Esophagus muscularis mucosa (tissue), 4 donors: ENCODE data around the gene PLIN5. TPM values are rescaled to one million over a fixed set of nuclear protein-coding genes. Genes with fewer than 3 reads are reported as not detected.
"Not testable (repeated sequence)": the region's sequence is repeated elsewhere in the genome, so short reads cannot be mapped to it uniquely, and the experiment has no call there.

Experiments used
- DNase-seq: peaks from one replicate; pipeline ENCODE4 v3.0.0-alpha.2; 2017; ENCODE audit errors: extremely low spot score
- H3K27ac ChIP-seq, 4 donors: fragments of 200-600 bp; sonication (generic); replicated peaks in 1 of 4; 1 replicate in 3 of 4; 2 replicates in 1 of 4; pipeline ENCODE4 v1.5.1; 2016 to 2019; ENCODE audit warnings: mild to moderate bottlenecking in 1 of 4
- H3K27me3 ChIP-seq, 4 donors: fragments of 200-600 bp; sonication (generic); one replicate each; pipeline versions ENCODE4 v1.5.1 to v1.6.0; 2016 to 2019
- H3K36me3 ChIP-seq, 4 donors: fragments of 200-600 bp; sonication (generic); one replicate each; pipeline ENCODE4 v1.5.1; 2016 to 2019
- H3K4me1 ChIP-seq, 4 donors: fragments of 200-600 bp; sonication (generic); one replicate each; pipeline ENCODE4 v1.5.1; 2016 to 2019
- H3K4me3 ChIP-seq, 4 donors: fragments of 200-600 bp; sonication (generic); 1 replicate in 2 of 4; 2 replicates in 2 of 4; pipeline ENCODE4 v1.5.1; 2016 to 2019; ENCODE audit warnings: mild to moderate bottlenecking in 4 of 4, moderate library complexity in 1 of 4
- H3K9me3 ChIP-seq, 4 donors: fragments of 200-600 bp; sonication (generic); 1 replicate in 3 of 4; 2 replicates in 1 of 4; pipeline ENCODE4 v1.5.1; 2016 to 2019
- CTCF ChIP-seq, 3 experiments: fragments of 200-600 bp in 2 of 3; fragments of 450-650 bp in 1 of 3; sonication (generic) in 2 of 3; IDR thresholded peaks; one replicate each; pipeline ENCODE4 v1.5.1; 2017 to 2019; ENCODE audit warnings: antibody characterized with exemption in 3 of 3, mild to moderate bottlenecking in 2 of 3, moderate library complexity in 1 of 3
- EP300 ChIP-seq: sonication (generic); formaldehyde crosslinking; IDR thresholded peaks from one replicate; pipeline ENCODE4 v1.6.1; 2017; ENCODE audit warnings: antibody characterized with exemption
- POLR2A ChIP-seq: fragments of 450-650 bp; IDR thresholded peaks from one replicate; pipeline ENCODE4 v1.6.1; 2017; ENCODE audit warnings: antibody characterized with exemption, moderate library complexity, mild to moderate bottlenecking, low read depth
- POLR2AphosphoS5 ChIP-seq, 2 donors: sonication (generic); formaldehyde crosslinking; IDR thresholded peaks; one replicate each; pipeline ENCODE4 v1.6.1; 2017; ENCODE audit warnings: antibody characterized with exemption in 2 of 2
- WGBS: methylation state at CpG from one replicate; pipeline ENCODE4 v1.1.5; 2018; 5-methylcytosine and 5-hydroxymethylcytosine counted together
- intact Hi-C: fragments of 100-400 bp; cut with DNase I; formaldehyde crosslinking; loops from one replicate; pipeline ENCODE4 v1.15.1; 2023
- total RNA-seq, 4 donors: library from RNA; depleted of rRNA; stranded (reverse); fragments of >200 nt; gene quantifications; one replicate each; pipeline versions ENCODE4 v1.1.0 to v1.2.1, GENCODE V29; 2016

Gene PLIN5
- total RNA-seq, 4 donors from 2014 or later = 7.9 to 11.9 (median 9.1) TPM

GRCh38 chr19:4547303-4548237 lies 12.5 kb upstream of the PLIN5 start:
- Histone ChIP-seq H3K4me1 (no peaks in the 10 kb centered on the region), H3K27me3 (peaks cover 0 to 31% (median 0%) of the 10 kb centered on the region in 4 donors), H3K36me3 (peaks cover 0 to 60% (median 7%) of the 10 kb centered on the region in 4 donors), H3K9me3 (no peaks in the 10 kb centered on the region), H3K4me3 (no peak overlapping the region), H3K27ac (no peak overlapping the region)
- 70% methylated on average over 30 of the region's 32 CpGs for WGBS
- intact Hi-C loops = no loop called here
- TF ChIP-seq EP300 (no peak), CTCF (IDR thresholded peaks at IDR 0.05) (peak in 1 of 3 experiments; percentile 19), POLR2AphosphoS5 (IDR thresholded peaks at IDR 0.05) (no peak)
- DNase-seq = no peak

- H3K27ac ChIP-seq = no peak overlapping the region
- intact Hi-C loops = no loop called here
- DNase-seq = no peak
Measured at GRCh38 chr19:4543842-4544647, 9.0 kb upstream of the PLIN5 start.

GRCh38 chr19:4542896-4543841 lies 8.1 kb upstream of the PLIN5 start:
- 82% methylated on average over 50 of the region's 77 CpGs for WGBS
- H3K27ac ChIP-seq = no peak overlapping the region
- H3K36me3 ChIP-seq = peaks cover 0 to 18% (median 2%) of the 10 kb centered on the region in 4 donors
- H3K27me3 ChIP-seq = peaks cover 0 to 13% (median 0%) of the 10 kb centered on the region in 4 donors
- intact Hi-C loops = no loop called here
- no peak for DNase-seq
- no peaks in the 10 kb centered on the region for H3K4me1 ChIP-seq
- H3K9me3 ChIP-seq = peaks cover 0 to 8% (median 3%) of the 10 kb centered on the region in 4 donors
- peak overlapping the region in 3 of 4 donors; percentile 12 to 20 (median 12) for H3K4me3 ChIP-seq
- TF ChIP-seq POLR2A (no peak), EP300 (no peak), CTCF (IDR thresholded peaks at IDR 0.05) (no peak), POLR2AphosphoS5 (IDR thresholded peaks at IDR 0.05) (no peak)

More at GRCh38 chr19:4543842-4544647, 9.0 kb upstream of the PLIN5 start:
- WGBS = 94% methylated on average over 78 of the region's 87 CpGs
- H3K9me3 ChIP-seq = peaks cover 0 to 8% (median 3%) of the 10 kb centered on the region in 4 donors
- TF ChIP-seq CTCF (IDR thresholded peaks at IDR 0.05) (no peak), EP300 (no peak), POLR2AphosphoS5 (IDR thresholded peaks at IDR 0.05) (no peak), POLR2A (no peak)
- H3K36me3 ChIP-seq = peaks cover 0 to 27% (median 5%) of the 10 kb centered on the region in 4 donors
- peaks cover 0 to 11% (median 0%) of the 10 kb centered on the region in 4 donors for H3K27me3 ChIP-seq
- no peak overlapping the region for H3K4me3 ChIP-seq
- no peaks in the 10 kb centered on the region for H3K4me1 ChIP-seq

GRCh38 chr19:4541806-4542145 lies 6.8 kb upstream of the PLIN5 start:
- WGBS = 94% methylated on average over 12 of the region's 12 CpGs
- not testable (repeated sequence) for H3K27ac ChIP-seq

More at GRCh38 chr19:4541806-4542145, 6.8 kb upstream of the PLIN5 start:
- H3K4me3 ChIP-seq, DNase-seq, H3K4me1 ChIP-seq, H3K36me3 ChIP-seq, intact Hi-C loops, H3K9me3 ChIP-seq: not testable (repeated sequence)
- peaks cover 0 to 24% (median 0%) of the 10 kb centered on the region in 4 donors for H3K27me3 ChIP-seq
